ENCODE data around the gene DDX53. TPM values are rescaled to one million over a fixed set of nuclear protein-coding genes. Genes with fewer than 3 reads are reported as not detected.

DDX53 gene
- total RNA-seq, 2 donors from 2014 or later, result not detected

- no peaks in the 10 kb centered on the region for H3K27me3 ChIP-seq (replicated peaks; ENCODE audit: insufficient read depth)
- DNase-seq (ENCODE audit: low spot score) (no peak), ATAC-seq (ENCODE audit: insufficient number of reproducible peaks, low FRiP score, low read depth) (no peak)
- no peaks in the 10 kb centered on the region for H3K36me3 ChIP-seq
- H3K27ac ChIP-seq, result no peak overlapping the region
- H3K9me3 ChIP-seq, result no peaks in the 10 kb centered on the region
- H3K4me3 ChIP-seq, result no peak overlapping the region
- H3K4me1 ChIP-seq (ENCODE audit: control insufficient read depth in 1 of 2, low read depth in 2 of 2), result no peaks in the 10 kb centered on the region
- no peak for TF ChIP-seq CTCF (IDR thresholded peaks at IDR 0.05)
These were observed 36.6 kb upstream of the DDX53 start for GRCh38 chrX:22963196-22963595.

- no peak for TF ChIP-seq CTCF (IDR thresholded peaks at IDR 0.05)
- no peak overlapping the region for H3K27ac ChIP-seq
- ATAC-seq (ENCODE audit: insufficient number of reproducible peaks, low FRiP score, low read depth) (no peak), DNase-seq (ENCODE audit: low spot score) (no peak)
- no peak overlapping the region for H3K4me3 ChIP-seq
- no peaks in the 10 kb centered on the region for H3K27me3 ChIP-seq (replicated peaks; ENCODE audit: insufficient read depth)
- no peaks in the 10 kb centered on the region for H3K4me1 ChIP-seq (ENCODE audit: control insufficient read depth in 1 of 2, low read depth in 2 of 2)
- no peaks in the 10 kb centered on the region for H3K36me3 ChIP-seq
- no peaks in the 10 kb centered on the region for H3K9me3 ChIP-seq
These were observed 31.3 kb upstream of the DDX53 start for GRCh38 chrX:22968494-22968893.

GRCh38 chrX:22969411-22969810, 30.3 kb upstream of the DDX53 start:
- ATAC-seq (ENCODE audit: insufficient number of reproducible peaks, low FRiP score, low read depth), result no peak
- H3K27ac ChIP-seq, result no peak overlapping the region
- H3K9me3 ChIP-seq, result no peaks in the 10 kb centered on the region
- H3K27me3 ChIP-seq (replicated peaks; ENCODE audit: insufficient read depth), result no peaks in the 10 kb centered on the region
- H3K4me3 ChIP-seq, result no peak overlapping the region
- TF ChIP-seq CTCF (IDR thresholded peaks at IDR 0.05), result no peak
- H3K4me1 ChIP-seq (ENCODE audit: control insufficient read depth in 1 of 2, low read depth in 2 of 2), result no peaks in the 10 kb centered on the region
- DNase-seq (ENCODE audit: low spot score), result no peak
- H3K36me3 ChIP-seq, result no peaks in the 10 kb centered on the region

DNA sequence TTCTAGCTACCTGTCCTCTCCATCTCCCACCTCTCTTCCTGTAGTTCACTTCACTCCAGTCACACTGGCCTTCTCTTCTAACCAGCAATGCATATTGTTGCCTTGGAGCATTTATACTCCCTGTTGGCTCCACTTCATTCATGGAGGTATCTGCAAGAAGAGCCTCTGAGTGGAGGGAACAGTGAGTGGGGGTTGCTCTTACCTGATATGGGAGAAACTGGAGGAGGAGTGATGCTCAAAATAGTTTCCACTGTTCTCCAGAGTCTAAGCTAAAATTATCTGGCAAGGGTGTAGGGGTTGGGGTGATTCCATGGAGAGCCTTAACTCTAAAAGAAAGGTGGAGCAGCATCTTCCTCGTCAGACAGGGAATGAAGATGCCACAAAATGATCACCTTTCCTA, 28.9 kb upstream of the DDX53 start:
- H3K27ac ChIP-seq, result no peak overlapping the region
- ATAC-seq (ENCODE audit: insufficient number of reproducible peaks, low FRiP score, low read depth), result no peak

GRCh38 chrX:22974616-22975015, 25.1 kb upstream of the DDX53 start:
- H3K27me3 ChIP-seq (replicated peaks; ENCODE audit: insufficient read depth), result no peaks in the 10 kb centered on the region
- H3K36me3 ChIP-seq, result no peaks in the 10 kb centered on the region
- DNase-seq (ENCODE audit: low spot score), result no peak
- no peak for ATAC-seq (ENCODE audit: insufficient number of reproducible peaks, low FRiP score, low read depth)
- no peak overlapping the region for H3K27ac ChIP-seq
- H3K4me3 ChIP-seq, result no peak overlapping the region
- no peaks in the 10 kb centered on the region for H3K9me3 ChIP-seq
- no peaks in the 10 kb centered on the region for H3K4me1 ChIP-seq (ENCODE audit: control insufficient read depth in 1 of 2, low read depth in 2 of 2)
- TF ChIP-seq CTCF (IDR thresholded peaks at IDR 0.05), result no peak

More for the DNA sequence above, 28.9 kb upstream of the DDX53 start:
- H3K27me3 ChIP-seq (replicated peaks; ENCODE audit: insufficient read depth), result no peaks in the 10 kb centered on the region
- DNase-seq (ENCODE audit: low spot score), result no peak
- H3K9me3 ChIP-seq, result no peaks in the 10 kb centered on the region
- H3K36me3 ChIP-seq, result no peaks in the 10 kb centered on the region
- no peaks in the 10 kb centered on the region for H3K4me1 ChIP-seq (ENCODE audit: control insufficient read depth in 1 of 2, low read depth in 2 of 2)
- no peak overlapping the region for H3K4me3 ChIP-seq
- no peak for TF ChIP-seq CTCF (IDR thresholded peaks at IDR 0.05)

Data from thoracic aorta (tissue), 2 donors.